Mucosa of descending colon (tissue), 3 donors: ENCODE data around the gene LMX1A. TPM values are rescaled to one million over a fixed set of nuclear protein-coding genes. Genes with fewer than 3 reads are reported as not detected.

Experiments
- ATAC-seq: fragments of 200-7000 bp; cut with Tn5 transposase; one replicate; pipeline ENCODE4 v1.9.1; 2020; ENCODE audit warnings: mild to moderate bottlenecking, moderate library complexity
- DNase-seq, 3 donors: peaks; one replicate each; pipeline ENCODE4 v3.0.0-alpha.2; 2020
- H3K36me3 ChIP-seq: fragments of 200-600 bp; one replicate; pipeline ENCODE4 v1.8.0; 2021; ENCODE audit warnings: low read depth, mild to moderate bottlenecking
- H3K4me1 ChIP-seq: fragments of 200-600 bp; one replicate; pipeline ENCODE4 v1.8.0; 2021; ENCODE audit warnings: low read depth, mild to moderate bottlenecking
- H3K4me3 ChIP-seq: fragments of 200-600 bp; one replicate; pipeline ENCODE4 v1.8.0; 2021; ENCODE audit warnings: mild to moderate bottlenecking
- H3K9me3 ChIP-seq: fragments of 200-600 bp; one replicate; pipeline ENCODE4 v1.8.0; 2021; ENCODE audit warnings: mild to moderate bottlenecking
- intact Hi-C, 2 donors: fragments of 100-400 bp; cut with DNase I in 1 of 2; cut with micrococcal nuclease in 1 of 2; formaldehyde crosslinking; loops; one replicate each; pipeline versions ENCODE4 v1.11.0 to v1.11.1; 2022; cut with DNase I, micrococcal nuclease
- total RNA-seq, 3 donors: library from RNA; stranded (reverse); fragmentation: NEBNext Ultra II Directional in 2 of 3; extraction: Animal tissue kit (Norgen Biotek cat#: 25700) in 2 of 3; gene quantifications; one replicate each; pipeline versions ENCODE4 v1.2.1 to v1.2.4, GENCODE V29; 2021 to 2023
- TF ChIP-seq, protein P1 (sequence below): fragments of 200-600 bp; IDR thresholded peaks from one replicate; pipeline ENCODE4 v1.8.0; 2022; ENCODE audit warnings: antibody characterized with exemption, mild to moderate bottlenecking
- donor health status: DM: no; HTN: no; CAD: no; lungs with moderate emphysema.
- donor health status: DM: no; HTN: no; CAD: no.
- donor health status: DM: no; HTN: yes; CAD: no.

Gene LMX1A
- total RNA-seq, 3 donors from 2014 or later: 0.31 to 0.84 (median 0.38) TPM

DNA sequence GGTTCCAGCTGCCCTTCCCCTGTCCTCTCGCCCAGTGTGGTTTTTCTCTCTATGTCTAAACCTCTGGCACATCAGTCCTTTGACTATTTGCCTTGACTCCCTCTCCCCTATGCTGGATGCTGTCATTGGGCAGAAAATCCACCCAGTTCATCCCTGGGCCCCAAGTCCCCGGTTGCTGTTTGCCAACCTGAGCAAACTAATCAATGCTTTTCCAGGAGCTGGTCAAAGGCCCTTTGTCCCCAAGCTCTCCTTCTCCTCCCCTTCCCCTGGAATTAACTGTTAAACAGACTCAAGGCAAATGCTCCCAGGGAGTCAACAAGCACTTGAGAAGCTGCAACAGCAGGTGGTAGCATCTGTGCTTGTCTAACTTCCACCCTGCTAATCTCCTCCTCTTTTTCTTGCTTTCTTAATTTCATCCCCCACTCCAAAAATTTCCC, 102.7 kb downstream of the LMX1A start:
- TF ChIP-seq, protein P1, sequence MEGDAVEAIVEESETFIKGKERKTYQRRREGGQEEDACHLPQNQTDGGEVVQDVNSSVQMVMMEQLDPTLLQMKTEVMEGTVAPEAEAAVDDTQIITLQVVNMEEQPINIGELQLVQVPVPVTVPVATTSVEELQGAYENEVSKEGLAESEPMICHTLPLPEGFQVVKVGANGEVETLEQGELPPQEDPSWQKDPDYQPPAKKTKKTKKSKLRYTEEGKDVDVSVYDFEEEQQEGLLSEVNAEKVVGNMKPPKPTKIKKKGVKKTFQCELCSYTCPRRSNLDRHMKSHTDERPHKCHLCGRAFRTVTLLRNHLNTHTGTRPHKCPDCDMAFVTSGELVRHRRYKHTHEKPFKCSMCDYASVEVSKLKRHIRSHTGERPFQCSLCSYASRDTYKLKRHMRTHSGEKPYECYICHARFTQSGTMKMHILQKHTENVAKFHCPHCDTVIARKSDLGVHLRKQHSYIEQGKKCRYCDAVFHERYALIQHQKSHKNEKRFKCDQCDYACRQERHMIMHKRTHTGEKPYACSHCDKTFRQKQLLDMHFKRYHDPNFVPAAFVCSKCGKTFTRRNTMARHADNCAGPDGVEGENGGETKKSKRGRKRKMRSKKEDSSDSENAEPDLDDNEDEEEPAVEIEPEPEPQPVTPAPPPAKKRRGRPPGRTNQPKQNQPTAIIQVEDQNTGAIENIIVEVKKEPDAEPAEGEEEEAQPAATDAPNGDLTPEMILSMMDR: no peak
- intact Hi-C loops: no loop called here
- Histone ChIP-seq H3K4me3 (no peak overlapping the region), H3K9me3 (no peaks in the 10 kb centered on the region), H3K36me3 (no peaks in the 10 kb centered on the region), H3K4me1 (no peaks in the 10 kb centered on the region)
- ATAC-seq (no peak), DNase-seq (no peak)

DNA sequence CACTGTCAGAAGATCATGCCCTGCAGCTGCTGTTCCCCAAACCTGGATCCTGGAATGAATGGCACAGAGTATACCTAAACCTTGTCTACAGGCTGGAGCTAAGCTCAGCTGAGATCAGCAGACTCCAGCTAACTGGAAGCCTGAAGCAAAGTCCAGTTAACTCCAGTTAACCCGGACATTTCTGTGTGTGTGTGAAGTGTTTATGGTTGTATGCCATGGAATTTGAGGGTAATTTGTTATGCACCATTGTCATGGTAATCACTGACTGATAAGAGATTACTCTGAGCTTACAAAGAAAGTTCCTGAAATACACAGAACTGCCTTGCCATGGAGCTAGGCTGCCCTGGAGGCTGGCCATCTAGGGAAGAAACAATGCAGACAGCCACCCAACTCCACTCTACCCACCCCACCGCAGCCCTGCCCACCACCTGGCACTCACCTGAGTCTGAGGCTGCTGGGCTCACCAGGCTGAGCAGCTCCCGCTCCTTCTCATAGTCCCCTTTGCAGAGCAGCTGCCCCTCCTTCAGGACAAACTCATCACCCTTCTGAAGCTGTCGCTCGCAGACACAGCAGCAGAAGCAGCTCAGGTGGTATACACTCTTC, 107.4 kb downstream of the LMX1A start:
- H3K36me3 ChIP-seq: no peaks in the 10 kb centered on the region
- H3K9me3 ChIP-seq: no peaks in the 10 kb centered on the region
- H3K4me1 ChIP-seq: no peaks in the 10 kb centered on the region
- no peak for ATAC-seq
- intact Hi-C loops: no loop called here
- TF ChIP-seq, protein P1: no peak
- H3K4me3 ChIP-seq: no peak overlapping the region
- no peak for DNase-seq

- Histone ChIP-seq H3K4me1 (no peaks in the 10 kb centered on the region), H3K36me3 (no peaks in the 10 kb centered on the region), H3K4me3 (no peak overlapping the region), H3K9me3 (no peaks in the 10 kb centered on the region)
- TF ChIP-seq, protein P1: no peak
- ATAC-seq (no peak), DNase-seq (no peak)
- intact Hi-C loops: no loop called here
Measured at GRCh38 chr1:165241952-165242351, 114.6 kb downstream of the LMX1A start.

DNA sequence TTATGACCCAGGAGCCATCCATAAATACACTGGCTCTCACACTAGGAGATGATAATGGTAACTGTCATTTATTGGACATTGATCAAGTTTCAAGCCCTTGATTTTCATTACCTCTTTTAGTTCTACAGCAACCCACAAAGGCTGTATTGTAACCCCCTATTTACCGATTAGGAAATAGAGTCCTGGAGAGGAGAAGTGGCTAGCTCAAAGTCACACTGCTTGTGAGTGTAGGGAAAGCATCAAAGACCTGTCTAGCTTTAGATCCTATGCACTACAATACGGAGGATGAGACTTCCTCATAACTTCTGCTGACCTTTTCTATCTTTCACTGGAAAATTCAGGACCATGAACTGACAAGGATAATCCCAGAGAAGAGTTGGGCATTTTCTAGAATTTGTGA, 115.2 kb downstream of the LMX1A start:
- ATAC-seq: no peak
- DNase-seq: no peak
- Histone ChIP-seq H3K4me3 (no peak overlapping the region), H3K4me1 (no peaks in the 10 kb centered on the region), H3K9me3 (no peaks in the 10 kb centered on the region), H3K36me3 (no peaks in the 10 kb centered on the region)
- intact Hi-C loops: no loop called here
- TF ChIP-seq, protein P1: no peak

- DNase-seq: no peak
- no peak overlapping the region for H3K4me3 ChIP-seq
- TF ChIP-seq, protein P1: no peak
- H3K4me1 ChIP-seq: peaks cover 5% of the 10 kb centered on the region
- intact Hi-C loops: no loop called here
- H3K9me3 ChIP-seq: no peaks in the 10 kb centered on the region
- no peaks in the 10 kb centered on the region for H3K36me3 ChIP-seq
- no peak for ATAC-seq
Measured at GRCh38 chr1:165240492-165240891, 116.0 kb downstream of the LMX1A start.

- ATAC-seq (no peak), DNase-seq (no peak)
- TF ChIP-seq, protein P1: no peak
- Histone ChIP-seq H3K4me3 (no peak overlapping the region), H3K9me3 (no peaks in the 10 kb centered on the region), H3K4me1 (peaks cover 11% of the 10 kb centered on the region), H3K36me3 (no peaks in the 10 kb centered on the region)
- intact Hi-C loops: no loop called here
Measured at GRCh38 chr1:165239873-165240272, 116.6 kb downstream of the LMX1A start.
